C4-2B (cell line): ENCODE measurements around the gene MAEL.

ENCODE experiments used
- CTCF ChIP-seq: fragments of 450-650 bp; conservative IDR thresholded peaks from 2 replicates; pipeline ENCODE4 v1.5.1; 2017; ENCODE audit warnings: mild to moderate bottlenecking
- ZFX ChIP-seq: fragments of 450-650 bp; IDR thresholded peaks from 2 replicates; pipeline ENCODE4 v1.6.1; 2017

GRCh38 chr1:167056529-167057231, 67.6 kb downstream of the MAEL start:
- no peak for TF ChIP-seq CTCF
- no peak for TF ChIP-seq ZFX
